Endodermal cell (in vitro differentiated cells): ENCODE results near the gene PIWIL4. TPM values are rescaled to one million over a fixed set of nuclear protein-coding genes. Genes with fewer than 3 reads are reported as not detected.

Source experiments
- DNase-seq: peaks from one replicate; pipeline ENCODE4 v3.0.0-alpha.2; 2017
- H3K27ac ChIP-seq: 2 replicates; pipeline ENCODE4 v1.5.1; 2013; ENCODE audit warnings: mild to moderate bottlenecking, low read depth, low read length, moderate library complexity
- H3K27me3 ChIP-seq: 2 replicates; pipeline ENCODE4 v1.6.1; 2013; ENCODE audit warnings: mild to moderate bottlenecking, low read length, moderate library complexity; ENCODE audit not compliant: insufficient read depth, control insufficient read depth, poor library complexity, severe bottlenecking
- H3K36me3 ChIP-seq: 2 replicates; pipeline ENCODE4 v1.7.0; 2013; ENCODE audit warnings: mild to moderate bottlenecking, low read length, moderate library complexity; ENCODE audit not compliant: control insufficient read depth, insufficient read depth
- H3K4me1 ChIP-seq: one replicate; pipeline ENCODE4 v1.7.0; 2013; ENCODE audit warnings: low read length; ENCODE audit not compliant: control insufficient read depth, insufficient read depth
- H3K4me3 ChIP-seq: 2 replicates; pipeline ENCODE4 v1.5.1; 2013; ENCODE audit warnings: mild to moderate bottlenecking, low read length, moderate library complexity
- H3K9ac ChIP-seq: 2 replicates; pipeline ENCODE4 v1.6.1; 2013; ENCODE audit warnings: mild to moderate bottlenecking, low read length, moderate library complexity; ENCODE audit not compliant: poor library complexity, severe bottlenecking; ENCODE audit errors: extremely low read depth
- H3K9me3 ChIP-seq: 2 replicates; pipeline ENCODE4 v1.6.1; 2013; ENCODE audit warnings: mild to moderate bottlenecking, low read length, moderate library complexity; ENCODE audit not compliant: control insufficient read depth
- H3K27ac Mint-ChIP-seq: 2 replicates; pipeline ENCODE4 v1.8.0; 2020; ENCODE audit warnings: mixed read lengths
- H3K27me3 Mint-ChIP-seq: 2 replicates; pipeline ENCODE4 v1.8.0; 2021; ENCODE audit warnings: mild to moderate bottlenecking, mixed read lengths; ENCODE audit not compliant: insufficient read depth
- H3K36me3 Mint-ChIP-seq: 2 replicates; pipeline ENCODE4 v1.8.0; 2020; ENCODE audit warnings: low read depth, mixed read lengths
- H3K4me1 Mint-ChIP-seq: 2 replicates; pipeline ENCODE4 v1.8.0; 2020; ENCODE audit warnings: mixed read lengths
- H3K4me3 Mint-ChIP-seq: 2 replicates; pipeline ENCODE4 v1.8.0; 2020; ENCODE audit warnings: mild to moderate bottlenecking, moderate library complexity, mixed read lengths
- H3K9me3 Mint-ChIP-seq: 2 replicates; pipeline ENCODE4 v1.8.0; 2020; ENCODE audit warnings: mild to moderate bottlenecking, mixed read lengths
- WGBS, 2 experiments: methylation state at CpG; one replicate each; pipeline versions ENCODE4 v1.1.5 to v1.1.7; 2013; ENCODE audit warnings: missing lambda C conversion rate in 2 of 2, mixed read lengths in 1 of 2; ENCODE audit not compliant: insufficient coverage in 1 of 2, insufficient read length in 1 of 2; 5-methylcytosine and 5-hydroxymethylcytosine counted together
- total RNA-seq, 2 donors: library from RNA; stranded (reverse); fragmentation: NEBNext Ultra II Directional in 1 of 2; extraction: Animal tissue kit (Norgen Biotek cat#: 25700) in 1 of 2; gene quantifications; 2 replicates in 1 of 2; 3 replicates in 1 of 2; pipeline ENCODE4 v1.2.1, GENCODE V29; 2021
- TF ChIP-seq, protein P1 (sequence below): fragments of 200-600 bp; sonication (generic); conservative IDR thresholded peaks from 2 replicates; pipeline ENCODE4 v1.5.0; 2021; ENCODE audit warnings: antibody characterized with exemption, mild to moderate bottlenecking

PIWIL4 gene
- total RNA-seq, 2 donors from 2014 or later, result 0.24 to 0.82 TPM

DNA sequence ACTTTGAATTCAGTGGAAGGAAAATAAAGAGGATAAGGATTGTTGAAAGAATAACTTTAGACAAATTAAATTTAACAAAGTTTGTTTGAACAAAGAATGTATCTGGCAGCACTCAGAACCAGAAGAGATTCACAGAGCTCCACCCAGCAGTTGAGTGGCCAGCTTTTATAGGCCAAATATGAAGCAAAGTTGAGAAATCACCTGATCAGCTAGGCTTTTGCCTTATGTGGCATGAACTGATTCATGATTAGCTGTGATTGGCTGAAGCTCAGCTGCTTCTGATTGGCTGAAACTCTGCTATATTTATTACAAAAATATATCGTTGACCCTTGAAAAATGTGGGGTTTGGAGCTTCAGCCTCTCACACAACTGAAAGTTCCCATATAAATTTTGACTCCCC is 62.6 kb downstream of the PIWIL4 start:
- H3K9me3 Mint-ChIP-seq, result peaks cover 40% of the 10 kb centered on the region
- peaks cover 2% of the 10 kb centered on the region for H3K4me1 Mint-ChIP-seq
- no peak for DNase-seq
- TF ChIP-seq, protein P1, sequence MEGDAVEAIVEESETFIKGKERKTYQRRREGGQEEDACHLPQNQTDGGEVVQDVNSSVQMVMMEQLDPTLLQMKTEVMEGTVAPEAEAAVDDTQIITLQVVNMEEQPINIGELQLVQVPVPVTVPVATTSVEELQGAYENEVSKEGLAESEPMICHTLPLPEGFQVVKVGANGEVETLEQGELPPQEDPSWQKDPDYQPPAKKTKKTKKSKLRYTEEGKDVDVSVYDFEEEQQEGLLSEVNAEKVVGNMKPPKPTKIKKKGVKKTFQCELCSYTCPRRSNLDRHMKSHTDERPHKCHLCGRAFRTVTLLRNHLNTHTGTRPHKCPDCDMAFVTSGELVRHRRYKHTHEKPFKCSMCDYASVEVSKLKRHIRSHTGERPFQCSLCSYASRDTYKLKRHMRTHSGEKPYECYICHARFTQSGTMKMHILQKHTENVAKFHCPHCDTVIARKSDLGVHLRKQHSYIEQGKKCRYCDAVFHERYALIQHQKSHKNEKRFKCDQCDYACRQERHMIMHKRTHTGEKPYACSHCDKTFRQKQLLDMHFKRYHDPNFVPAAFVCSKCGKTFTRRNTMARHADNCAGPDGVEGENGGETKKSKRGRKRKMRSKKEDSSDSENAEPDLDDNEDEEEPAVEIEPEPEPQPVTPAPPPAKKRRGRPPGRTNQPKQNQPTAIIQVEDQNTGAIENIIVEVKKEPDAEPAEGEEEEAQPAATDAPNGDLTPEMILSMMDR, result no peak
- Histone ChIP-seq H3K4me3 (no peak overlapping the region), H3K9me3 (peaks cover 56% of the 10 kb centered on the region), H3K27me3 (no peaks in the 10 kb centered on the region), H3K27ac (no peak overlapping the region), H3K36me3 (peaks cover 29% of the 10 kb centered on the region), H3K4me1 (no peaks in the 10 kb centered on the region), H3K9ac (no peak overlapping the region)
- H3K27ac Mint-ChIP-seq, result no peak overlapping the region
- WGBS, 2 experiments, result 91% methylated on average over 1 of the region's 1 CpG; no CpG with 5 or more reads in 1 of the 2 experiments
- no peaks in the 10 kb centered on the region for H3K27me3 Mint-ChIP-seq
- H3K4me3 Mint-ChIP-seq, result no peak overlapping the region
- peaks cover 33% of the 10 kb centered on the region for H3K36me3 Mint-ChIP-seq

DNA sequence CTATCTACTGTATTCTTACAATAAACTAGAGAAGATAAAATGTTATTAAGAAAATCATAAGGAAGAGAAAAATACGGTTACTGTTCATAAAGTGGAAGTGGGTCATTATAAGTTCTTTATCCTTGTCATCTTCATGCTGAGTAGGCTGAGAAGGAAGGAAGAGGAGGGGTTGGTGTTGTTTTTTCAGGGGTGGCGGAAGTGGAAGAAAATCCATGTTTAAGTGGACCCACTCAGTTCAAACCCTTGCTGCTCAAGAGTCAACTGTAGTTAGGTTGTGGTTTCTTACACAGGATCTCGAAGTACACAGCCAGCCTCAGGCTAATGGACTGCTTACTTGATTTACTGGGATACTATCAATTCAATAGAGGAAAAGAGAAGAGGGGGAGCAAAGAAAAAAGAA is 63.1 kb downstream of the PIWIL4 start:
- no peaks in the 10 kb centered on the region for H3K27me3 ChIP-seq
- no peak overlapping the region for H3K27ac ChIP-seq
- H3K4me3 Mint-ChIP-seq, result no peak overlapping the region
- peaks cover 35% of the 10 kb centered on the region for H3K9me3 Mint-ChIP-seq
- no peak for DNase-seq
- no peak overlapping the region for H3K9ac ChIP-seq
- H3K36me3 Mint-ChIP-seq, result peaks cover 29% of the 10 kb centered on the region
- no peak overlapping the region for H3K4me3 ChIP-seq
- TF ChIP-seq, protein P1, result no peak
- H3K36me3 ChIP-seq, result peaks cover 31% of the 10 kb centered on the region
- 93 to 100% methylated on average over 2 to 3 of the region's 3 CpGs for WGBS, 2 experiments
- H3K4me1 Mint-ChIP-seq, result no peaks in the 10 kb centered on the region
- H3K4me1 ChIP-seq, result no peaks in the 10 kb centered on the region
- peaks cover 51% of the 10 kb centered on the region for H3K9me3 ChIP-seq
- H3K27me3 Mint-ChIP-seq, result no peaks in the 10 kb centered on the region
- no peak overlapping the region for H3K27ac Mint-ChIP-seq

GRCh38 chr11:94632356-94632755 is 65.2 kb downstream of the PIWIL4 start:
- peaks cover 7% of the 10 kb centered on the region for H3K4me1 Mint-ChIP-seq
- peaks cover 27% of the 10 kb centered on the region for H3K36me3 ChIP-seq
- H3K4me1 ChIP-seq, result no peaks in the 10 kb centered on the region
- TF ChIP-seq, protein P1, result no peak
- H3K9ac ChIP-seq, result no peak overlapping the region
- H3K4me3 Mint-ChIP-seq, result no peak overlapping the region
- WGBS, 2 experiments, result 75% methylated on average over 2 of the region's 2 CpGs; no CpG with 5 or more reads in 1 of the 2 experiments
- peaks cover 30% of the 10 kb centered on the region for H3K9me3 ChIP-seq
- peaks cover under 1% of the 10 kb centered on the region for H3K27me3 Mint-ChIP-seq
- H3K27me3 ChIP-seq, result no peaks in the 10 kb centered on the region
- H3K27ac Mint-ChIP-seq, result no peak overlapping the region
- H3K4me3 ChIP-seq, result no peak overlapping the region
- DNase-seq, result no peak
- H3K9me3 Mint-ChIP-seq, result peaks cover 14% of the 10 kb centered on the region
- H3K27ac ChIP-seq, result no peak overlapping the region
- H3K36me3 Mint-ChIP-seq, result peaks cover 12% of the 10 kb centered on the region
